ENCODE results near the gene ACOT12.
A peak's percentile ranks its signal among the peaks of the same experiment; 100 is the strongest.
"Not testable (repeated sequence)": the region's sequence is repeated elsewhere in the genome, so short reads cannot be mapped to it uniquely, and the experiment has no call there.

ACOT12 gene

DNA sequence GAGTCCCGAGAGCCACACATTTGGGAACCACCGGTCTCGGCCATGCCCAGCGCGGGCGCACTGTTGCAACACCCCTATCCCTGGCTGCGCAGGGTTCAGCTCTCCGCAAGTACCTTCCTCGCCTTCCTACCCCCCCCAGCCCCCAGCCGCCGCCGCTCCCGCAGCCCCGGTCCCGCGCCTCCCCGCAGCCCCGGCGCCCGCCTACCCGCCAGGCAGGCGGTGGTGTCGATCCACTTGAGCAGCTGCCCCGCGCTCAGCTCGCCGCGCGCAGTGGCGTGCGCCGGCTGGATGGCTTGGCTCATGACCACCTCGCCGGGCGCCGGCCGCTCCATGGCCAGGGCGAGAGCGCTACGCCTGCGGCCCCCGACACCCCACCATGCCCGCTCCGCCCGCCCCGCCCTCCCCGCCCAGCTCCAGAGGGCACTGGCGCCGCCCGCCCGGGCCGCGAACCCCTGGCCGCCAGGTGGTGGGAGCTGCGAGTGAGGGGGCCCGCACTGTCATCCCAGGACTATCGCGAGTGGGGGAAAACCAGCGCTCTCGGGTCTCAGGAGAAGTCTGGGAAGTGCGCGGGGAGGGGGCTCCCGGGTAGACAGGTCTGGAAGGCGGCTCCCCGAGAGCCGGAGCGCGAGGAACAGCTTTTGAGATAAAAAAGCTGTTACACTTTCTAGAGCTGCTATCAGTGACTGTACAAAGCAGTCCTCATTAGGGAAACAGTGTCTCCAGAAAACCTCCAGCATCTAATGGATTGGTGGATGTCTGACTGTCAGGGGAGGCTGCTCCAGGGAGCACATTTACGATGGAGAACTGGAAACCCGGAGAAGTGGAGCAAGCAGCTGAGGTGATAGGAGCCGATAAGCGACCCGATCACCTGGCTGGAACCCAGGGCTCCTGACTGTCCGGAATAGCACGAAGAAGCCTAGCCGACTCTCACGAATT, at the start of gene ACOT12:
ACOT12 (minus strand) TSS at position 352 of the 936 bp plus-strand sequence; CDS start at position 332, 20 bp downstream.
- DNase-seq = no peak

DNA sequence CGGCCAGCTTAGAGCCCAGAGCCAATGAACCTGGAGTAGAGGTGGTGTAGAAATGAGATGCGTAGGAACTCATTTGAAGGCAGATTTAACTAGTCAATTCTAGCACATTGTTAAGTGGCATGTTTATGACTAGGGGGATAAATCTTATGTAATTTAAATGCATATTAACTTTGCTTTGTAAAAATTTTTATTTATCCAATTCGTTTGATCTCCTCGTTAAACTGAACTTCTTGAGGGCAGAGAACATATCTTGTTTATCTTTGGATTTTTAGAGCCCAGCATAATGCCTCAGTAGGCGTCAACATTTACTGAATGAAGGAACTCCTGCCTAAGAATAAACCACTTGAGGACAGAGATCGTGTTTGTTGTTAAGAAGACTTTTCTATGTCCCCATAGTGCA, 41.1 kb upstream of the ACOT12 start:
- DNase-seq = no peak

DNA sequence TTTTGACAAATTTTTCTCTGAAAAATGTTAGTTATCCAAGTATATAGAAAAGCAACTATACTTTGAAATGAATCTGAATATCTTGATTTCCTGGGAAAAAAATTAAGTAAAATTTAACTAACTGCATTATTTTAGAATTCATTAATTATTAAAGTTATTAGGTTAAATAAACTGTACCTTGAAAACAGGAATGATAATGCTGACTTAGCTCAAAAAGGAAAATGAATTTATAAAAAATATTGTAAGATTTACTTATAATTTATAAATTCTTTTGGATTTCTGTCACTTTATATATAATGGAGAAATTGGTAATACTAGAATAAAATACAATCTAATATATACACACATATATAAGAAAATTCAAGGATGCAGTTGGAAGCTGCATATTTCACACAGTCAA, 36.1 kb upstream of the ACOT12 start:
- no peak for DNase-seq

DNA sequence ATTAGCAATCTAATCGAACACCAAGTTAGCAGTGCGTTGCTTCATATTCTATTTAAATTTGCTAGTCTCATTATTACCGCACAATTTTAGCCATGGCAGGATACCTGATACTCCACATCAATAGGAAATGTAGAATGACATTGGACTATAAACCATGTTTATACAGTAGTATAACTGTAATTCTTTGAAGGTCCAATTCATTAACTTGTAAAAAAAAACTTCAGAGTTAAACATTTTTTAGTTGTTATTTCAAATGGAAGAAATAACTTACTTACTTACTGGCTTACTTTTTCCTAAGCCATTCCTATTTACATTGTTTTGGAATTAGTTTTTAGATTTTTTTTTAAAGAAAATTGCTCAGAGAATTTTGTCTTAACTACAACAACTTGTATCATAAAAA, 35.4 kb upstream of the ACOT12 start:
- DNase-seq = no peak

DNA sequence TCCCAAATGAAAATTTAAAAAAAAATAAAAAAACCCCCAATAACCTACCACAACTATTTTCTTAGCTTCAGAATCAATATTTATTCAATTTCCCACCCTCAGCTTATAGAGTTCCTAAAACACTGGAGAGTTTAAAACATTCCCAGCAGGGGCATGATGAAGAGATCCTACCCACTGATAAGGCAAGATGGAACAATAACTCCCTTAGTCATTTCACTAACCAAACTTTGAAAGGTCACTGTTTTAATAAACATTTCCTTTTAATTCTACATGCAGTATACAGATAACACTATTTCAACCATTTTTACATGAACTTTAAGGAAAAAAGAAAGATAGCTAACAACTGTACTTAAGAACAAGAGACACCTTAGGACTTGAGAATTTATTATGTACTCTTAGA, 34.9 kb upstream of the ACOT12 start:
- no peak for DNase-seq

DNA sequence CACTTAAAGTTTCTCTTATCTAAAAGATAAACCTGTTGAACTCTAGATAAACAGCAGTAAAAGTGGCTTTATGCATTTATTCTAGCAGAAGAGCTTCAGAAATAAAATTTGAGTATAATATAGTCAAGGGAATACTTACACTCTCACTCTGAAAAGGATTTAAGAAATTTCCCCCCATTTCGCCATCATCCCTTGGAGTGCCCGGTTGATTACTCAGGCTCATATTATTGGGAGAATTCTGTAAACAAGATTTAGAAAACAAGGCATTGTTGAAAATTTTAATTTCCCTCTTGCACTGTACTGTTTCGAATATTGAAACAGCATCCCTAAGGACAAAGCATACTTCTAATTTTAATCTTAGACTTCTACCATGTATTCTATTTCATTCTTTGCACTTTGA, 34.5 kb upstream of the ACOT12 start:
- no peak for DNase-seq

DNA sequence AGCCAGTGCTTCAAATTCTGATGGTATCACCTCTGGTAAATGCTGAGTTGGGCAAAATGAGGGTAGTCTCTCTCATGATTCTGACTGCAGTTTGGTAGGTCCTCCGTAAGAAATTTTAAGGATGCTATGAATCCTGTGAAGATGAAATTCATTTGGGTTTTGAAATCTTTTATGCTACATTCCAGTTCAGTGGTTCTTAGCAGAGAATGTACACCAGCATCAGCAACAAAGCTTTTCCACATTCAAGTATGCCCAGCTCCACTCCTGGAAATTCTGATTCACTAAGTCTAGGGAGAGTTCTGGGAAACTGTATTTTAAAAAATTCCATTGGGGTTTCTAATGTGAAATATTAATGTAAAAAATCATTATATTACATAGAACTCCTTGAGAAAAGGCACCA, 33.6 kb upstream of the ACOT12 start:
- DNase-seq = no peak

DNA sequence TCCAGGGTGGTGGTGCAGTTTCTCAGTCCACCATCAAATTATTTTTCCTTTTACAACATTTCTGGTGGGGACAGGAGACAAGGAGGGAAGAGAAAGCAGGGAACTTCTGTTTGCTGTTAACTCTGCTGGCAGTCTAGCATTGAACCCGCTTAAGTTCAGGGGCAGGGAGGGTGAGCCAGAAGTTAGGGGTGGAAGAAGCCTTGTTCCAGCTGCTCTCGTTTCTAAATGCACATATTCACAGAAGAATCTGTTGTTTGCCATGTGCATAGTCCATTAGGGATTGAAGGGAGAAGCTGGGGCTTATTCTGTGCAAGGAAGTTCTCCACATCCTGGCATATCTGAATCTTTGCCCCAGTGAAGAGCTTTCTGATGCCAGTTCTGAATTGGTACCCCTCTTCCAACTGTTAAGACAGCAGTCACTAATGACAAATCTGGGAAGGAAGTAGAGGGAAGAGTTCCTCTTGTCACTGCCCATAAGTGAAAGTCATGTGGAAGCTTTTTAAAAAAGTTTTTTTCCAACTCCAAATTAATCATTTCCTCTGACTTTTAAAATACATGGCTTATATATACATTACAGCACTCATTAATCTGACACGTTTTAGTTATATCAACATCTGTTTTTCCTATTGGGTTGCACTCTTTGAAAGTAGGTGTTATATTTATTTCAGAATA, 32.6 kb upstream of the ACOT12 start:
- DNase-seq = no peak

DNA sequence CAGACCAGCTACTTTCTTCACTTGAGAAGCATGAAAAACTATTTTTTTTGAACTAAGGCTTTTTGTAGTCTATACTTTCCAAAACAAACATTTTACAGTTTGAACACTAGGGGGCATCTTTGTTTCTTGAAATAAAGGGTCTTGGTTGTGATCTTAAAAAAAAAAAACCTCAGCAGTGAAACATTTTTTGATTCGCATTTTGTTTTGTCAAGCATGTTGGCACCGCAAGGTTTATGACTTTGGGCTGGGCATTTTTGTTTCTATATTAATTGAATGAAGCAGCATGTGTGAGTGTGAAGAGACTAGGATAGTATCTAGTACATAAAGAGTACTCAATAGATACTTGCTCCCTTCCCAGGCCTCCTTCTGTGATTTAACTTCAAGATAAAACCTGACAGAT, 31.6 kb upstream of the ACOT12 start:
- peak in 1 of 2 donors; percentile 54 for DNase-seq

DNA sequence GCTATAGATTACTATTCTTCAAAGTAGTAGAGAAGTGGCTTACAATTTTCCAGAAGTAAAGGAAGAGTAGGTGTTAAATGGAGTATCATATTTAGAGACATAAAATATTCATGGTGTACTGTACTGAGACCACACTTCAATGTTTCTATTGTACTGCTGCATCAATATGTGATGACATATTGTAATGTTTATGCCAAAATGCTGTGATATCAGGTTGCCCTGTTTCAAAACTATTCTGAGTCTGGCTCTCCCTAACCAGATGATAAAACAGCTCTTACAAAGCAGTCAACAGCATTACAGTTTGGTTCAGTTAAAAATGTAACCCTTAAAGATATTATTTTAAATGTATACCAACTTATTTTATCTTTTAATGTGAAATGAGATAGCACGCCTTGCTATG, 30.8 kb upstream of the ACOT12 start:
- no peak for DNase-seq

DNA sequence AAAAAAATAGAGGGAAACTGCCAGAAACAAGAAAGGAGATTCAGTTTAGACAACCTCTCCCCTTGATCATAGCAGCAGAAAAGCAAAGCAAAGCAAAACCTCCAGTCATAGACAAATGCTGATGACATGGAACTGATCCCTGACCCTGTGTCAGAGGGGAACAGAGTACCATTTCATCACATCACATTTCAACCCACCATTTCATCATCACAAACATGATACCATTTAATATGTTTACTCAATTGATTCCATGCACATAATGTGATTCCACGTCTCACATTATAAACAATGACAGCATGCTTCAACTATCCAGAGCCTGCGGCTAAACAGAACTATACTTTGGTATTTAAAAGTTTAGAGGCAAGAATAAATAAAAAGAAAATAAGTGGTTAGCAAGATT, 28.7 kb upstream of the ACOT12 start:
- no peak for DNase-seq

DNA sequence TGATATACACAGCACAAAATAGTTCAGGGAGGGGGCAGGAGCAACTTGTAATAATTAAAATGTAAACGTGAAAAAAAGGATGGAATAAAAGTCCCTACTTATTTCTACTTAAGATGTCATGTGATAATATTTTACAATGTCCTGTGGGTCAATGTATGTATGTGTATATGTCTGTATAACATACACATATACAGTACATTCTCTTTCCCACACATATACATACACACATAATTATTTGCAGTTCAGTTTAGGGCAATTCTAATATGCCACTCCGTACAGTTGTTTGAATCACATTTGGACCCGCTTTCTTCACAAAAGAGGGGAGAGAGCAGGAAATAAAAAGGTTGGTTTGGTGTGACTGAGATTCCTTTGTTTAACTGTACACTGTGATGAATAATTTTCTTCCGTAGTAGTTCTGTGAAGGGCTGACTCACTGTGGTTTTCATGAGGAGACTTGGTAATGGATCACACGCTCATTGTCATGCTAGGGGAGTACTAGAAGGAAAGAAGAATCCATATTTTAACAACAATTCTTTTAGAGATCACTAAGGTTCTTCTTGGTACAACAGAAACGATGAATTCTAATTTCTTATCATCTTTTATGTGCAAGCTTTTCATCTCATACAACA, 26.2 kb upstream of the ACOT12 start:
- no peak for DNase-seq

DNA sequence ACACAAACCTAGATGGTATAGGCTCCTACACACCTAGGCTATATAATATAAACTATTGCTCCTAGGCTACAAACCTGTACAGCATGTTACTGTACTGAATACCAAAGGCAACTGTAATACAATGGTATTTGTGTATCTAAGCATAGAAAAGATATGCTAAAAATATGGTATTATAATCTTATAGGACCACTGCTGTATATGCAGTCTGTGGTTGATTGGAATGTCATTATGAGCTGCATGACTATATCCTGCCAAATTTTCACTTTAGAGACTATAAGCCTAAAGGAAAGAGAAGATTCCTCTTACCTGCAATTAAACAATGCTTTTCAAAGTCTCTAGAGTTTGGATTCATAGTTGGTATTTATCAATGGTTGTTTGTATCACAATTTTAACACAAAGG, 24.7 kb upstream of the ACOT12 start:
- DNase-seq = no peak

DNA sequence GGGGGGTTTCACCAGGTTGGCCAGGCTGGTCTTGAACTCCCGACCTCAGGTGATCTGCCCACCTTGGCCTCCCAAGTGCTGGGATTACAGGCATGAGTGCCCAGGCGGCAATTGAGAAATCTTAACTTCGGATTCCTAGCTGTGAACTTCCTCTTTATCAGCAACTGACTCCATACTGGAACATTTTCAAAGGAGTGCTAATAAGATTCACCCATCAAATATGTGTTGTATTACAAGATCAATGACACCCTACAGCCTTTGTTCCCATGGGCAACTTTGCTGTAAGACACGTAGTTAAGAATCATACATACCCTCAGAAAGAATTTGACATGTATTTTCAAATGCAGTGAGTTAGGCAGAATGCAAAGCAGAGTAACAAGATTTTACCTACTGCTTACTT, 23.1 kb upstream of the ACOT12 start:
- no peak for DNase-seq

DNA sequence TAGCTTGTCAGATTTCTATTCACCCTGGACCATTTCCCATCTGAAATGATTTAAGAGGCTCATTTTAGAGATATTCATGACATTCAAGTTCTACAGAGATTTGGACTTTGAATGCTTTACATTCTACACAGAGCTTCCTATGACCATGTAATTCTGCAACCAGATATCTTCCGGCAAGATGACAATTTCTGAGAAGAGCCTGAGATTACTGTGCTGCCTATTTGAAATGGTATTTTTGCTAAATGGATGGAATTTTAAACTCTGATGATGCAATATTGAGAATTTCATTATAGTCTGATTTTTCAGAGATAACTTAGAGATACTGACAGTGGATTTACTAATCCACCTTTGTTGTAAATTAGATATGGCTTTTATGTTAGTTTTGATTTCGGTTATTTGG, 16.0 kb upstream of the ACOT12 start:
- no peak for DNase-seq

DNA sequence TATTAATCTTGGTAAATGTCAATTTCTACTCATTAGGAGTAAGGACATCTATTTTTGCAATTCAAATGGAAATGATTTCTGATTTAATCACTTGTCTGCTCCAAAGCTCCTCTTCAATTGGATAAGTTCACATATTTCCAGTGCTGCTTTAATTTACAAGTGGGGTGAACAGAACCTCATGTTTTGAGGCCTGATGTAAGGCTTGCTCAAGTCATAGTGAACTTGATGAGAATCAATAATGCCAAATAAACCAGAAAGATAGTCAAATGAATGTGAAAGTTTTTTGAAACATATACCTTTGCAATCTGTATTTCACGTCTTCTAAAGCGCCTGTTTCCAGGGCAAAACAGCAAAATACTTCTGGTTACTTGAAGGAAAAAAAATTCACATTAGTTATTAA, 15.4 kb upstream of the ACOT12 start:
- no peak for DNase-seq

DNA sequence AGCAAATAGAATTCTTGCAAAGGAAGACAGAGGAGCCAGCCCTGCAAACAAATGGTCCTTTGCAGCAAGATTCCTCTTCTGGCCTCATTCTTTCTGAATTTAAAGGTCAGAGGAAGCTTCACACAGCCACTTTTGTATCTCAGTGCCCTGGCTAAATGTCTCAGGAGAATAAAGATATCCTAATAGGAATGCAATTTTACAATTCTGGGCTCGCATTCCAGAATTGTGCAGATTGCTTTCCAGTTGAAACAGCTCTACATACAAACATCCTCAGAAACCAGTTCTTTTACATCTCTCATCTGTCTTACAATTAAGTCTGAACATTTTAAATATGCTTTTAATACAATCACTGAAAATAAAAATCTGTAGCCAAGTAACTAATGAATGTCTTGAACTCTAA, 14.6 kb upstream of the ACOT12 start:
- no peak for DNase-seq

DNA sequence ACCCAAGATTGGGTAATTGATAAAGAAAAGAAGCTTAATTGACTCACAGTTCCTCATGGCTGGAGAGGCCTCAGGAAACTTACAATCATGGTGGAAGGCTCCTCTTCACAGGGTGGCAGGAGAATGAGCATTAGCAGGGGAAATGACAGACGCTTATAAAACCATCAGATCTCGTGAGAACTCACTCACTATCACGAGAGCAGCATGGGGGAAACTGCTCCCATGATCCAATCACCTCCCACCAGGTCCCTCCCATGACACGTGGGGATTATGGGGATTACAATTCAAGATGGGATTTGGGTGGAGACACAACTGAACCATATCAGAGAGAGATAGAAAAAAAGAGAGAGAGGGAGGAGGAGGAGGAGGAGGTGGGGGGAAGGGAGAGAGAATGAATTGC, 13.9 kb upstream of the ACOT12 start:
- not testable (repeated sequence) for DNase-seq

DNA sequence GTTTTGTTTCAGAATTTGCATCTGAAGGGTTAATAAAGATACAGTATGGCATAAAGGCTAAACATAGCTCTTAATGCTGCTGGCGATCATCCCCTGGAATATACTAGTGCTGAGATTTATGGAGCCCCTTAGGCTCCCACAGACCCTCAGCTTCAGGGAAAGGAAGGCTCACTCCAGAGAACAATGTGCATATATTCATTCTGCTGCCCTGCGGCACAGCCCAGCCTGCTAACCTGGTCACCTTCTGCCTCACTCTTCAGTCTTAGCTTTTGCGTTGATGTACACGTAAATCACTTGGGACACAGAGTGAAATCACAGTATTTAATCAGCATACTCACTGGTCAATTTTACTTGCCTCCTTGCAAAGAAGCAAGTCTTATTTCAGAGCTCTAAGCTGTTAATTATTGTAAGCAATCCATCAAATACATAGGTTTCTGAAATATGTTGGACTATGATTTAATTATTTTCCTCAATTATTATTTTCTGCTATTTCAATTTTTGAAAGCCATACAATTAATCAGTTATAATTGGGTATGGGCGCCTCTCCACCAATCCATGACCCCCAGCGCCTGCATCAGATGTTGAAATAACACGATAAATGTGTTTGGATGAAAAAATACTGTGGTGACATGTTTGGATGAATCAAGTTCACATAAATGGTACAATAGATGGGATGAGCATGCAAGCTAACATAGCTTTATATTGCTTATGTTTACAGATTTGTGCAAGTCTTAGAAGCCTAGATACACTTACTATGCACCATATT, 11.4 kb upstream of the ACOT12 start:
- DNase-seq = no peak

DNA sequence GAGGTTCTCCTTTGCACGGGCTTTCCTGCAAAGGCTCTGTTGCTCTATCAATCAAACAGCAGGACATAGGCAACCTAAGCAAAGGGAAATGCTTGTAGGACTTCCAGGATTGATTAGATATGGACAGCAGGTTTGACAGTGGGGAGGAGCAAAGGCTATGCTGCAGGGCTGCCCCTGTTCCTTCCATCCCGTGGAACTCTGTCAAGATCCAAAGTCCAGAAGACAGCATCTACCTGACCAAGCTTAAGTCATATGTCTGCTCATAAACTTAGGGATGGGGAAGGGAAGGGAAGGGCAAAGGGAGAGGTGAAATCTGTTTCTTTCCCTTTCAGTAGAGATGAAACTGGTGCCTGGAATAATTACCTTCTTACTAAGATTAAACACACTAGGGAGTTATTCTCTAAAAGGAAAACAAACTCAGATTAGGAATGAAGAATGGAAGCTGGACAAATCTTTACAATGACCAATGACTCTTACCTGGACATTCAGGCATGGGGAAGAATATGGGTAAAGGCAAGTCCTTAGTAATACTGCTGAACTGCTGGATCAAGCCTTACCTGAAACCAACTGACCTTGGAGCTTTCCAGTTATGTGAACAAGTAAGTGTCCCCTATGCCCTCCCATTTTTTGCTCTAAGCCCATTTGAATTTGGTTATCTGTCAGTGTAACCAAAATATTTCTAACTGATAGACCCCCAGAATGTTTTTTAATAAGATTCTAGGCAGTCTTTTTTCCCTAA, 8.4 kb upstream of the ACOT12 start:
- DNase-seq = no peak

DNA sequence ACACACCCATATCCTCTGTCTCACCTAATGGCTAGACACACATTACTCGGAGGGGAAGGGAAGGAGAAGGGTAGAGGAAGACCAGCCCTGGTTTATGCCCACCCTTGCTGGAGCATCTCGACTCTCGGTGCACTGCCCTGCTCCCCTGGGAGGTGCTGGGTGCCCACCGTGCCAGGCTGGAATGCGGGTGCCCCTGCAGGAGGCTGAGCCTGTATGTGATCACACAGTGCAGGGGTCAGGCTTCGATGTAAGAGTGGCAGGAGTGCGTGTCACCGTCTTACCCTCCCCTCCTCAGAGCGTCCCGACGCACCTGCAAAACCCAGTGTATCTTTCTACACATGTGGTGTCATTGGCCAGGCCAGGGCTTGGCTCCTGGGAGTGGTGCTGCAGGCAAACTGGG, 7.3 kb upstream of the ACOT12 start:
- DNase-seq = no peak

DNA sequence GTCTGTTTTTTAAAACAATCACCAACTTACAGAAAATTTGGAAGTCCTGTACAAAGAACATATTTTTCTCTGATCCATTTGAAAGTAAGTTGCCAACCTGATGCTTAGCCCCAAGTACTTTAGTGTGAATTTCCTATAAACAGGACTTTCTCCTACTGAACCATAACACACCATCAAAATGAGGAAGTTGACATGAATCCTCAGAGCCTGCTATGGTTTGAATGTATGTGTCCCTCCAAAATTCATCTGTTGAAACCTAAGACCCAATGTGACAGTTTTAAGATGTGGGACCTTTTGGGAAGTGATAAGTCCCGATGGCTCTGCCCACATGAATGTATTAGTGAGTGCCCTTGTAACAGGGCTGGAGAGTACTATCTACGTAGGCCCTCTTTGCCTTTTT, 6.4 kb upstream of the ACOT12 start:
- DNase-seq = no peak
